ENCODE results near the gene RANBP6. TPM values are rescaled to one million over a fixed set of nuclear protein-coding genes. Genes with fewer than 3 reads are reported as not detected.
"Not testable (repeated sequence)": the region's sequence is repeated elsewhere in the genome, so short reads cannot be mapped to it uniquely, and the experiment has no call there.

RANBP6 gene
- total RNA-seq (2014; rRNA removed; shearing (Covaris generic)): 4.4 and 12.6 TPM in 2 replicates

- in situ Hi-C loops (cut with HindIII; ENCODE audit: low sequenced_read_pairs): no loop called here
- DNase-seq (ENCODE audit: low spot score): peak; percentile 93
Observed at GRCh38 chr9:6015278-6016157, at the start of gene RANBP6. RANBP6 (minus strand) TSS chr9:6015624; CDS start chr9:6015607, 17 bp downstream.

- DNase-seq (ENCODE audit: low spot score): not testable (repeated sequence)
- in situ Hi-C loops (cut with HindIII; ENCODE audit: low sequenced_read_pairs): loop anchor here (10.0 kb wide), 1 partner anchor 52 kb away; no protein-coding TSS in a partner anchor
Observed at GRCh38 chr9:6063146-6063545, 47.7 kb upstream of the RANBP6 start.

- in situ Hi-C loops (cut with HindIII; ENCODE audit: low sequenced_read_pairs): no loop called here
- DNase-seq (ENCODE audit: low spot score): no peak
Observed at GRCh38 chr9:6055666-6056065, 40.2 kb upstream of the RANBP6 start.

- peak; percentile 52 for DNase-seq (ENCODE audit: low spot score)
- in situ Hi-C loops (cut with HindIII; ENCODE audit: low sequenced_read_pairs): no loop called here
Observed at GRCh38 chr9:6055216-6055615, 39.8 kb upstream of the RANBP6 start.

GRCh38 chr9:6054280-6055099 lies 39.1 kb upstream of the RANBP6 start:
- in situ Hi-C loops (cut with HindIII; ENCODE audit: low sequenced_read_pairs): no loop called here
- DNase-seq (ENCODE audit: low spot score): peak; percentile 70

- in situ Hi-C loops (cut with HindIII; ENCODE audit: low sequenced_read_pairs): no loop called here
- no peak for DNase-seq (ENCODE audit: low spot score)
Observed at GRCh38 chr9:6052293-6052919, 37.0 kb upstream of the RANBP6 start.

- no peak for DNase-seq (ENCODE audit: low spot score)
- in situ Hi-C loops (cut with HindIII; ENCODE audit: low sequenced_read_pairs): no loop called here
Observed at GRCh38 chr9:6051511-6051950, 36.1 kb upstream of the RANBP6 start.

- in situ Hi-C loops (cut with HindIII; ENCODE audit: low sequenced_read_pairs): no loop called here
- no peak for DNase-seq (ENCODE audit: low spot score)
Observed at GRCh38 chr9:6049798-6050197, 34.4 kb upstream of the RANBP6 start.

- in situ Hi-C loops (cut with HindIII; ENCODE audit: low sequenced_read_pairs): no loop called here
- no peak for DNase-seq (ENCODE audit: low spot score)
Observed at GRCh38 chr9:6048039-6048438, 32.6 kb upstream of the RANBP6 start.

- DNase-seq (ENCODE audit: low spot score): no peak
- in situ Hi-C loops (cut with HindIII; ENCODE audit: low sequenced_read_pairs): no loop called here
Observed at GRCh38 chr9:6047020-6047419, 31.6 kb upstream of the RANBP6 start.

- in situ Hi-C loops (cut with HindIII; ENCODE audit: low sequenced_read_pairs): no loop called here
- no peak for DNase-seq (ENCODE audit: low spot score)
Observed at GRCh38 chr9:6045364-6045763, 29.9 kb upstream of the RANBP6 start.

GRCh38 chr9:6040077-6040476 lies 24.7 kb upstream of the RANBP6 start:
- DNase-seq (ENCODE audit: low spot score): no peak
- in situ Hi-C loops (cut with HindIII; ENCODE audit: low sequenced_read_pairs): no loop called here

- no peak for DNase-seq (ENCODE audit: low spot score)
- in situ Hi-C loops (cut with HindIII; ENCODE audit: low sequenced_read_pairs): no loop called here
Observed at GRCh38 chr9:6036391-6036790, 21.0 kb upstream of the RANBP6 start.

GRCh38 chr9:6034954-6035353 lies 19.5 kb upstream of the RANBP6 start:
- in situ Hi-C loops (cut with HindIII; ENCODE audit: low sequenced_read_pairs): no loop called here
- DNase-seq (ENCODE audit: low spot score): no peak

- in situ Hi-C loops (cut with HindIII; ENCODE audit: low sequenced_read_pairs): no loop called here
- DNase-seq (ENCODE audit: low spot score): no peak
Observed at GRCh38 chr9:6029604-6030274, 14.3 kb upstream of the RANBP6 start.

GRCh38 chr9:6024035-6024554 lies 8.7 kb upstream of the RANBP6 start:
- no peak for DNase-seq (ENCODE audit: low spot score)
- in situ Hi-C loops (cut with HindIII; ENCODE audit: low sequenced_read_pairs): no loop called here

- in situ Hi-C loops (cut with HindIII; ENCODE audit: low sequenced_read_pairs); DNase-seq (ENCODE audit: low spot score): not testable (repeated sequence)
Observed at GRCh38 chr9:6016975-6017374, 1.6 kb upstream of the RANBP6 start.

- in situ Hi-C loops (cut with HindIII; ENCODE audit: low sequenced_read_pairs): no loop called here
- peak; percentile 5 for DNase-seq (ENCODE audit: low spot score)
Observed at GRCh38 chr9:6014670-6015270, 654 bp downstream of the RANBP6 start.
